Tibial nerve (tissue), 4 donors: ENCODE measurements around the gene PHEX.

Experiments used
- EP300 ChIP-seq, 2 donors: sonication (generic); formaldehyde crosslinking; IDR thresholded peaks; one replicate each; pipeline ENCODE4 v1.6.1; 2017; ENCODE audit warnings: antibody characterized with exemption in 2 of 2, mild to moderate bottlenecking in 1 of 2
- POLR2A ChIP-seq, 2 donors: fragments of 450-650 bp; IDR thresholded peaks; one replicate each; pipeline ENCODE4 v1.6.1; 2017; ENCODE audit warnings: antibody characterized with exemption in 2 of 2, mild to moderate bottlenecking in 2 of 2, moderate library complexity in 2 of 2
- TF ChIP-seq, protein P1 (sequence below), 5 experiments: fragments of 200-600 bp in 3 of 5; fragments of 450-650 bp in 2 of 5; sonication (generic) in 3 of 5; IDR thresholded peaks; one replicate each; pipeline ENCODE4 v1.5.1; 2016 to 2019; ENCODE audit warnings: antibody characterized with exemption in 5 of 5, mild to moderate bottlenecking in 3 of 5, moderate library complexity in 2 of 5

- TF ChIP-seq, protein P1, sequence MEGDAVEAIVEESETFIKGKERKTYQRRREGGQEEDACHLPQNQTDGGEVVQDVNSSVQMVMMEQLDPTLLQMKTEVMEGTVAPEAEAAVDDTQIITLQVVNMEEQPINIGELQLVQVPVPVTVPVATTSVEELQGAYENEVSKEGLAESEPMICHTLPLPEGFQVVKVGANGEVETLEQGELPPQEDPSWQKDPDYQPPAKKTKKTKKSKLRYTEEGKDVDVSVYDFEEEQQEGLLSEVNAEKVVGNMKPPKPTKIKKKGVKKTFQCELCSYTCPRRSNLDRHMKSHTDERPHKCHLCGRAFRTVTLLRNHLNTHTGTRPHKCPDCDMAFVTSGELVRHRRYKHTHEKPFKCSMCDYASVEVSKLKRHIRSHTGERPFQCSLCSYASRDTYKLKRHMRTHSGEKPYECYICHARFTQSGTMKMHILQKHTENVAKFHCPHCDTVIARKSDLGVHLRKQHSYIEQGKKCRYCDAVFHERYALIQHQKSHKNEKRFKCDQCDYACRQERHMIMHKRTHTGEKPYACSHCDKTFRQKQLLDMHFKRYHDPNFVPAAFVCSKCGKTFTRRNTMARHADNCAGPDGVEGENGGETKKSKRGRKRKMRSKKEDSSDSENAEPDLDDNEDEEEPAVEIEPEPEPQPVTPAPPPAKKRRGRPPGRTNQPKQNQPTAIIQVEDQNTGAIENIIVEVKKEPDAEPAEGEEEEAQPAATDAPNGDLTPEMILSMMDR (IDR thresholded peaks at IDR 0.05): no peak
- no peak for TF ChIP-seq POLR2A (IDR thresholded peaks at IDR 0.05)
- TF ChIP-seq EP300 (IDR thresholded peaks at IDR 0.05): no peak
Observed at GRCh38 chrX:22117633-22118032, 85.5 kb downstream of the PHEX start.
